ENCODE measurements around the gene ADTRP.
"Not testable (repeated sequence)": the region's sequence is repeated elsewhere in the genome, so short reads cannot be mapped to it uniquely, and the experiment has no call there.

Gene ADTRP

GRCh38 chr6:11802886-11803590 is 24.4 kb upstream of the ADTRP start:
- no peak for DNase-seq

- DNase-seq: not testable (repeated sequence)
Observed at GRCh38 chr6:11800531-11800930, 21.9 kb upstream of the ADTRP start.

GRCh38 chr6:11798538-11798937 is 19.9 kb upstream of the ADTRP start:
- DNase-seq: no peak

GRCh38 chr6:11798096-11798495 is 19.5 kb upstream of the ADTRP start:
- no peak for DNase-seq

GRCh38 chr6:11796829-11797228 is 18.2 kb upstream of the ADTRP start:
- DNase-seq: no peak

- no peak for DNase-seq
Observed at GRCh38 chr6:11795403-11795802, 16.8 kb upstream of the ADTRP start.

GRCh38 chr6:11793277-11793676 is 14.7 kb upstream of the ADTRP start:
- DNase-seq: no peak

- DNase-seq: no peak
Observed at GRCh38 chr6:11791354-11792107, 12.9 kb upstream of the ADTRP start.

GRCh38 chr6:11789744-11790143 is 11.1 kb upstream of the ADTRP start:
- DNase-seq: no peak

GRCh38 chr6:11788043-11788442 is 9.4 kb upstream of the ADTRP start:
- DNase-seq: no peak

GRCh38 chr6:11785774-11786579 is 7.4 kb upstream of the ADTRP start:
- DNase-seq: no peak

GRCh38 chr6:11785415-11785773 is 6.8 kb upstream of the ADTRP start:
- peak; percentile 45 to 80 for DNase-seq

- no peak for DNase-seq
Observed at GRCh38 chr6:11784341-11784740, 5.7 kb upstream of the ADTRP start.

- no peak for DNase-seq
Observed at GRCh38 chr6:11783524-11784064, 5.0 kb upstream of the ADTRP start.

GRCh38 chr6:11782524-11782923 is 3.9 kb upstream of the ADTRP start:
- DNase-seq: no peak

GRCh38 chr6:11780097-11780428 is 1.5 kb upstream of the ADTRP start:
- DNase-seq: no peak

GRCh38 chr6:11779329-11780096 is 910 bp upstream of the ADTRP start:
- no peak for DNase-seq

- no peak for DNase-seq
Observed at GRCh38 chr6:11778036-11778435, 567 bp downstream of the ADTRP start.

- DNase-seq: no peak
Observed at GRCh38 chr6:11775791-11776409, 2.7 kb downstream of the ADTRP start.

GRCh38 chr6:11774426-11774825 is 4.2 kb downstream of the ADTRP start:
- no peak for DNase-seq

- no peak for DNase-seq
Observed at GRCh38 chr6:11773581-11773980, 5.0 kb downstream of the ADTRP start.

GRCh38 chr6:11773013-11773412 is 5.6 kb downstream of the ADTRP start:
- no peak for DNase-seq
